A549 treated with Hydrocortisone at 1 μM for 4 hours (cell line): ENCODE results near the gene DIS3L2. TPM values are rescaled to one million over a fixed set of nuclear protein-coding genes. Genes with fewer than 3 reads are reported as not detected.

Source experiments
- total RNA-seq: library from RNA; stranded (reverse); fragments of 200-300 nt; extraction: Qiagen RNA extraction; gene quantifications from 5 replicates; pipeline ENCODE4 v1.2.3, GENCODE V29; 2022

DIS3L2 gene
- 11.8 to 13.6 TPM (median 13.2 TPM) in 5 replicates for total RNA-seq

GRCh38 chr2:231961349-231962166, at the start of gene DIS3L2:
Gene DIS3L2 (plus strand): TSS chr2:231961713. CDS start chr2:232014928, 53,215 bp downstream.

GRCh38 chr2:231926180-231926741, 35.3 kb upstream of the DIS3L2 start, which contains the start of gene NPPC:
Gene NPPC (minus strand): TSS chr2:231926396. CDS start chr2:231926249, 147 bp downstream.

GRCh38 chr2:232378735-232379151, 417.2 kb downstream of the DIS3L2 start, which contains the start of gene ALPP:
Gene ALPP (plus strand): TSS chr2:232378751. CDS start chr2:232378803, 52 bp downstream.

Other genes starting within 250 kb of the DIS3L2 start
- 19.6 to 23.3 TPM (median 22.2 TPM) in 5 replicates for gene PDE6D, start 180.4 kb upstream of the DIS3L2 start, total RNA-seq
- gene COPS7B, start 175.3 kb upstream of the DIS3L2 start, total RNA-seq = 36.8 to 41.3 TPM (median 40.3 TPM) in 5 replicates
- gene NPPC, start 35.3 kb upstream of the DIS3L2 start, total RNA-seq = 0.21 to 0.37 TPM (median 0.28 TPM) in 4 of 5 replicates, not detected in the other